Erythroblast (primary cell): ENCODE measurements around the gene TSPAN9.
"Not testable (repeated sequence)": the region's sequence is repeated elsewhere in the genome, so short reads cannot be mapped to it uniquely, and the experiment has no call there.

Experiments used
- DNase-seq, 2 experiments: peaks; one replicate each; lab custom pipeline; 2025; lab: John Stamatoyannopoulos, UW
- GATA1 ChIP-seq: IDR thresholded peaks from 2 replicates; pipeline ENCODE4 v1.6.1; 2011; ENCODE audit warnings: low read depth, mild to moderate bottlenecking, control low read depth, low read length, moderate library complexity
- POLR2A ChIP-seq: IDR thresholded peaks from 2 replicates; pipeline ENCODE4 v1.6.1; 2011; ENCODE audit warnings: mild to moderate bottlenecking, low read length

Gene TSPAN9

DNA sequence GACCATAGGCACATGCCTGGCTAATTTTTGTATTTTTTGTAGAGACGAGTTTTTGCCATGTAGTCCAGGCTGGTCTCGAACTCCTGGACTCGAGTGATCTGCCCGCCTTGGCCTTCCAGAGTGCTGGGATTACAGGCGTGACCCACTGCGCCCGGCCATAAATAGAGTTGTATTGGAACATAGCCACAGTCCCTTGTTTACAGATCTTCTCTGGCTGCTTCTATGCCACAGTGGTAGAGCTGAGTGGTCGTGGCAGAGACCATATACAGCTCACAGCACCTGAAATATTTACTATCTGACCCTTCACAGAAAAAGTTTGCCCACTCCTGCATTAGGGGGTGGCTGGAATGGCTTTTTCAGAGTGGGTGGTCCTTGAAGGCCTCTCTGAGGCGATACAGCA, 28.0 kb upstream of the TSPAN9 start:
- DNase-seq = no peak
- no peak for TF ChIP-seq POLR2A
- no peak for TF ChIP-seq GATA1

DNA sequence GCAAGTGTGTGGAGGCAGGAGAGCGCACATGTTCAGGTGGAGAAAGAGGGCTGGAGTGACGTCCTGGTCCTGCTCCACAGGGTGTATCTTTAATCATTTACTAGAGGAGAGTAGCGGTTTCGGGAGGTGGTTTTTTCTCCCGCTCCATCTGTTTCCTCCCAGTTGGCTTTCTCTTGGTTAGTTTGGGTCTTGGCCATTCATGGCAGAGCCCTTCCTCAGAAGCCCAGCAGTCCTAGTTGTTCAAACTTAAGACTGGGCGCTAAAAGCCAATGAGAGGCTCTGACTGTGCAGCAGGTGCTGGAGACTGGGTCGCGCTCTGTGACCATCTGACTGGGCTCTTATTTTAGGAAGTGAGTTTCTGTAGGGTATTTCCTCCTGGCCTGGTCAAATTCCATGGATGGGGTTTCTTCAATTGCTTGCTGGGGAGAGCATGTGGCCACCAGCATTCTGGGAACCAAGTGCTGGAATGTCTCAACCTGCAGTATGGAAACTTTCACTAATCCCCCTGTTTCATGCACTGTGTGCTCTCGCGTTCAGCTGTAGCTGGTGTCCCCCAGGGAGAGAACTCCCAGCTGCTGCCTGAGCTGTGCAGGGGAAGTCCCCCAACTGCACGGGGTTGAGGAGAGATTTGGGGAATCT, 27.4 kb upstream of the TSPAN9 start:
- DNase-seq = no peak
- TF ChIP-seq POLR2A = no peak
- no peak for TF ChIP-seq GATA1

- TF ChIP-seq GATA1 = no peak
- no peak for TF ChIP-seq POLR2A
- DNase-seq = no peak
Measured at GRCh38 chr12:3054374-3054773, 22.8 kb upstream of the TSPAN9 start.

DNA sequence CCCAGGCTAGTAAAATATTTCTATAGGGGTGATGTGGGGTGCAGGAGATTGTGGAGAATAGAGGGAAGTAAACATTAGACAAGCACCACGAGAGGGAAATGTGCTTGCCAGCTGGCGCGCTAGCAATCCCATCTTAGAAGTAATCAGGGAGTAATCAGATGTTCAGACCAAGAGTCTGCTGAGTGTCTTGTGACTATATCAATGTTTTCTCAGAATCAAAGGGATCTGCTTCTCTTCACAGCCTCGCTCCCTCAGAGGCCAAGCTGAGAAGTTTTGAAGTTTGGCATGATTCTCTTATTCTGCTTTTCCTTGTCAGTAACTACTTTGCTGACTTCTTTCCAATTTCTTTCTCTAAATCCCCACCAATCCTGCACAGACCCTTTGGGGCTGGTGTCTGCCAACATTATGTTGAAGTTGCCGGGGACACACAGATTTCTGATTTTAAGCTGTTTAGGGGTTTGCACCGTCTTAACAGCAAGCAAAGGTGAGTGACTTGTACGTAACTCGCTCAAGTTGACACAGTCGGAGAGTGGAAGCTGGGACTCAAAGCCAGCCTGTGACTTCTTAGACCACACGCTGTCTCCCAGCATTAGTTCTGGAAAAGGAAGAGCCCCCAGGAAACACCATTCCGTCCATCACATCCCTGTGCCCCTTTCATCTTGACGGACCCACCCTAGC, 22.0 kb upstream of the TSPAN9 start:
- no peak for DNase-seq
- no peak for TF ChIP-seq GATA1
- TF ChIP-seq POLR2A = no peak

GRCh38 chr12:3055704-3056467, 21.3 kb upstream of the TSPAN9 start:
- TF ChIP-seq POLR2A (no peak), GATA1 (no peak)
- DNase-seq = no peak

- DNase-seq = no peak
- no peak for TF ChIP-seq POLR2A
- TF ChIP-seq GATA1 = no peak
Measured at GRCh38 chr12:3061059-3061458, 16.1 kb upstream of the TSPAN9 start.

- no peak for DNase-seq
- TF ChIP-seq GATA1 (no peak), POLR2A (no peak)
Measured at GRCh38 chr12:3061501-3062215, 15.5 kb upstream of the TSPAN9 start.

DNA sequence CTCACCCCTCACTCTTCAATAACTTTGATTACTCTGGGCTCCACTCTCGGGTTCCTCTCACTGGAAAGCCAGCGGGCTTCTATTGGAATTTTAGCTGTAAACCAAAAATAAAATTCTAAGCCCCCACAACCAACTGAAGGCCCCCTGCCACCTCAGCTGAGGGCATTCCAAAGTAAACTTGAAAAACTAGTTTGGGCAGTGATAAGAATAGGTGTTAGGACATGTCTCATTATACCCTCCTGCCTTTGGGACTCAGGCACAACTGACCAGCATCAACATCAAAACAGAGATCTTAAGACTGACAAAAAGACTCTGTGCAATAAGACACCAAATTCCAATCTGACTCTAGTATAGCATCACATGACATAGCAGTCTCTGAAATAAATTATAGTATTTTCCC, 11.9 kb upstream of the TSPAN9 start:
- no peak for DNase-seq
- TF ChIP-seq POLR2A (no peak), GATA1 (no peak)

- not testable (repeated sequence) for DNase-seq
Measured at GRCh38 chr12:3065846-3066245, 11.3 kb upstream of the TSPAN9 start.

DNA sequence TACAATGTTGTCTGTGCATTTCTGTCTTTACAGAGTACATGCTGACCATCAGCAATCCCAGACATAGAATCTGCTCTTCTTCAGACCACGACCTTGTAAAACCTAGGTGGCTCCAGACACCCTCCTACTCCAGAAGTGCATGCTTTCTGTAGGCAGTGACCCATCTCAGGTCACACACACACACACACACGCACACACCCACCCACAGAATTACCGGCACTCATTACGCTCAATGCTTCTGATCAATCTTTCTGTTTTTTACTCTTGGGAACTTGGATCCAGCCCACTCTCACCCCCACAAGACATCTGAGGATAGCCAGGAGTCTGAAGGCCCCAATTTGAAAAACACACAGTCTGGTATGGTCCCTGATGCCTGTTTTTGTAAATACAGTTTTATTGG, 7.5 kb upstream of the TSPAN9 start:
- no peak for TF ChIP-seq POLR2A
- TF ChIP-seq GATA1 = no peak
- no peak for DNase-seq

DNA sequence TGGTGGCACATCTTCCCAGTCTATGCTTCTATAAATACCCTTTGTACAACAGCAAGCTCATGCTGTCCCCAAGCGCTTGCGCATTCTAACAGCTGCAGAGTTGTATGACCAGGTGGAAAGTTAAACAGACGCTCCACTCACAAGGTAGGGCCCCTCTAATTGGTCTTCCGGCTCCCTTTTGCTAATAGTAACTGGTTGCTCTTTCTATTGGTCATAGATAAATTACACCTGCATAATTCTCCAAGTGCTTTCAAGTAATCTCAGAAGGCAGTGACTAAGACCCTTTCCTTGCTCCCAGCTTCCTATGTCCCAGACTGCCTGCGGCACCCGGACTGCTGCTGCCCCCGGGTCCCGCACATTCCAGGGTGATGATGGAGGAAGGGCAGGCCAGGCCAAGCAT, 6.1 kb upstream of the TSPAN9 start:
- TF ChIP-seq GATA1 (no peak), POLR2A (no peak)
- no peak for DNase-seq

DNA sequence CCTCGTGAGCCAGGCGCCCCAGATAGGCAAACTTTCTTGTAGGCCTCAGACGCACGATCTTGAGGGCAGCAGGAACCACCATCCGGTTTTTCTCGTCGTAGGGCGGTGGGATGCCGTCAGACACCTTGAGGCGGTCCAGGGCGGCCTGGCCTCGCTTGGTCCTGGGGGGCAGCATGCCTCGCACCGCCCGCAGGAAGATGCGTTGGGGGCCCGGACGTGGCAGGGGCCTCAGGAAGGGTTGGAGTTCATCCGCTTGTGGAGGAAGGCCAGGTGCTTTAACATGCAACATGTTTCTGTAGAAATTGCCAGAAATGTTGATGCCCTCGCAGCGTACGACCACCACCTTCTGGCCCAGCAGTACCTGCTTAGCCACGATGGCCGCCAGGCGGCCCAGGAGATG, 5.5 kb upstream of the TSPAN9 start:
- TF ChIP-seq POLR2A = no peak
- DNase-seq = no peak

- TF ChIP-seq POLR2A = no peak
- no peak for TF ChIP-seq GATA1
- peak; percentile 79 to 86 for DNase-seq
Measured at GRCh38 chr12:3073438-3074250, 3.5 kb upstream of the TSPAN9 start.

GRCh38 chr12:3075315-3075714, 1.9 kb upstream of the TSPAN9 start:
- TF ChIP-seq GATA1 (no peak), POLR2A (no peak)
- no peak for DNase-seq
